NCI-H2171 (cell line): ENCODE results near the gene DAPL1.
"Not testable (repeated sequence)": the region's sequence is repeated elsewhere in the genome, so short reads cannot be mapped to it uniquely, and the experiment has no call there.

Experiments
- DNase-seq: peaks from one replicate; lab custom pipeline; 2025; lab: John Stamatoyannopoulos, UW

Gene DAPL1

GRCh38 chr2:158822193-158822592 lies 27.1 kb downstream of the DAPL1 start:
- no peak for DNase-seq

- DNase-seq, result no peak
These were observed 28.5 kb downstream of the DAPL1 start for GRCh38 chr2:158823486-158824237.

DNA sequence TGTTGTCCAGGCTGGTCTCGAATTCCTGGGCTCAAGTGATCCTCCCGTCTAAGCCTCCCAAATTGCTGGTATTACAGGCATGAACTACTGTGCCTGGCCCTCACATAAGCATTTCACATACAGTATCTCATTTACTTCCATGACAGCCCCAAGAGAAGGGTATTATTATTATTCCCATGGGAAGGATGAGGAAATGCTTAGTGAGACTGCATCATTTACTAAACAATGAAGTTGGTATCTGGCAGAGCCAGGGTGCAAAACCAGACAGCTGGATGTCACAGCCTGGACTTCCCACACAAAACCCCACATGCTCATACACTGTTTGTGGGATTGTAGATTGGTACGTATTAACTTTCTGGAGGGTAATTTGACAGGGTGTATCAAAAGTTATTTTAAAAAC lies 29.9 kb downstream of the DAPL1 start:
- no peak for DNase-seq

DNA sequence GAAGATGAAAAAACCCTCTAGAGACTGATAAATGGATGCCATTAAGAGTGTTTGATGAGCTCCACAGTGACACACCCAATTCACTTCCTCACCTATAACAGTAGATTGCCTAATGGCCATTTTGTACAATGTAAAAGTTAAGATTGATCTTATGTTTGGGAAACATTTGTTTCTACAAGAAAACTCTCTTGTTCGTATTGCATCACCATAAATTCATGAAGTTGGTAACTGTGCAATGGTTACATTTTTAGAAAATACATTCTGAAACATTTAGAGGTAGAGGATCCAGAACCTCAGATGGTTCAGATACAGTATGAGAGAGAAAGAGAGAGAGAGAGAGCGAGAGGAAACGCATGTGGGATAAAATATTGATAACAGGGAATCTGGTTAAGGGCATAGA lies 31.8 kb downstream of the DAPL1 start:
- no peak for DNase-seq

DNA sequence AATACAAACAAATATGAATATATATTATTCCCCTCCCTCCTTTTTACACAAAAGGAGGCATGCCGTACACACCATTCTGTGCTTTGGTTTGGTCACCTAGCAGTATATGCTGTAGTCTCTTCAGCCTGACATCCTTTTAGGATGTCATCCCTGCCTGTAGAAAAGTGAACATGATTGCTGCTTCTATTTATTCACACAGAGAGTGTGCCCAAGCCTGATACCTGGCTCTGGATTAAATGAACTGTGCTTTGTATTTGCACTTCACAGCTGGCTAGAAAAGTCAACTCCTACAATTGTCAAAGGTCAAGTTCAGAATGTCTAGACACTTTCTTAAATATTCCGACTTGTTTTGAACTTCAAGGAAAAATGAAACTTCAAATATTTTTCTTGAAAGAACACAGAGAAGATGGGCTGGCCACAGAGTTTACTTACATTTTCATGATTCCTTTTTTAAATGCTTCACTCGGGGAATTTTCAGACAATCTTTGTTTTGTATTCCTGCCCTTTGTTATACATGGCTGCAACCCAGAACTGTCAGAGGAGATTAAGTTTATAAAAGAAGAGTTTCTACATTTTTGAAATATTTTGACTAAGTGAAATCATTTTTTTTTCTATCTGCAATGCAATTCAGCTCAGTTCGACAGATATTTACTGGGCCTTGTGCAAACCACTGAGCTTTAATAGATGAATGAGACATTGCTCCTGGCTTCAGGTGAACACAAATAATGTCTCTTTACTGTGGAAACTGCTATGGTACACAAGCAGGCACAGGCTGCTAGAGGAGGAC lies 33.5 kb downstream of the DAPL1 start:
- DNase-seq, result no peak

DNA sequence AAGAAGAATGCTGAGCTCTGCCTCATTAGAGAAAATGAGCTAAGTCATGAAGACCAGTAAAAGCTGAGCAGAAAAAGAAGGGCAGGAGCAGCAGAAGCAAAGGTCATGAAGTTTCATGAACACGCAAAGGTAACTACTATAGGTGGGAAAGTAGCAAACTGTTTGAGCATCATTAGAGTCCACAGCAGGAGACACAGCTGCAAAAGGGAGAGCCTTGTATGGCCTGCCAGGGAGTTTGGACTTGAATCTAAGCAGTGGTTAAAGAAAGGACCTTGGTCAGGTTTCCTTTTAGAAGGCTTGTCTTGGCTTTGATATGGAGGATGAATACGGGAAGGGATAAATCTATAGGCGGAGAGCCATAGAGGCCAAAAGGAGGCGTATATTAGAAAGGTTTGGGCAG lies 34.0 kb downstream of the DAPL1 start:
- DNase-seq, result no peak

DNA sequence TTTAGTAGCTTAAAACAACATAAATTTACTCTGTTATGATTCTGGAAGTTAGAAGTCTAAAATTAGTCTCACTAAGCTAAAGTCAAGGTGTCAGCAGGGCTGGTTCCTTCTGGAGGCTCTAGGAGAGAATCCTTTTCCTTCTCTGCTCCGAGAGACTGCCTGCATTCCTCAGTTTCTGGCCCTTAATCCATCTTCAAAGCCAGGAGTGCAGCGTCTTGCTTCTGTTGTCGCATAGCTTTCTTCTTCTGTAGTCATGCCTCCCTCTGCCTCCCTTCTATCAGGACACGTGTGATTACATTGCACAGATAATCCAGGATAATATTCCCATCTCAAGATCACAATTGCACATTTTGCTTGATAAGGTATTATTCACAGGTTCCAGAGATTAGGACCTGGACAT lies 35.1 kb downstream of the DAPL1 start:
- DNase-seq, result no peak

DNA sequence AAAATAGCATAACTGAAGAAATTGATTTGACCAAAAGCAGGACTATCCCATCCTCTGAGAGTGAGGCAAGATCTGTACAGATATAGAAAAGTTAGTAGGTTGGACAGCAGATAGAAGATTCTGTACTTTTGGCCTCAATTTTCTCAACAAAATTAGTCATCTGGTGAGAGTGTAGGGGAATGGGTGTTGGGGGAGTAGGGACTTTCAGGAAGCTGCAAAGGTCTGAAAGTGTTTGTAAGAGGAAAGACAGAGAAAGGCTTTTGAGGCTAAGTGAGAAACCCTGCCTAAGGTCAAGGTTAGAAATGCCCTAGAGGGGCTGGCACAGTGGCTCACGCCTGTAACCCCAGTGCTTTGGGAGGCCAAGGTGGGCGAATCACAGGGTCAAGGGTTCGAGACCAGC lies 40.3 kb downstream of the DAPL1 start:
- no peak for DNase-seq

DNA sequence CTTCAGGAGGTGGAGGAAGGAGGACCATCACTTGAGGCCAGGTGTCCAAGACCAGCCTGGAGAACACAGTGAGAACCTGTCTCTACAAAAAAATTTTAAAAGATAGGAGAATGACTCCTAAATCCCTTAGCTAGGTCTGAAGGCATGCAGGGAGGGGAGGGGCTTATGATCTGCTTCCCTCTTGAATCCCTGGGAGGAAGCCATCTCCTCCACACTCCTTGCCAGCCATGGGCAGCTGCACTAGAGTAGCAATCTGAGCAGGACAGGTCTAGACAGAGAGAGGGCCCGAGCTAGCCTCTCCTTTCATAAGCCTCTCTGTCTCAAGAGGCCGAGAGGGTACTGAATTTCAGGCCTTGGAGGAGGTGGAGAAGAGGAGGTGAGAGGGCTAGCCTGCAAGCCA lies 42.5 kb downstream of the DAPL1 start:
- no peak for DNase-seq

DNA sequence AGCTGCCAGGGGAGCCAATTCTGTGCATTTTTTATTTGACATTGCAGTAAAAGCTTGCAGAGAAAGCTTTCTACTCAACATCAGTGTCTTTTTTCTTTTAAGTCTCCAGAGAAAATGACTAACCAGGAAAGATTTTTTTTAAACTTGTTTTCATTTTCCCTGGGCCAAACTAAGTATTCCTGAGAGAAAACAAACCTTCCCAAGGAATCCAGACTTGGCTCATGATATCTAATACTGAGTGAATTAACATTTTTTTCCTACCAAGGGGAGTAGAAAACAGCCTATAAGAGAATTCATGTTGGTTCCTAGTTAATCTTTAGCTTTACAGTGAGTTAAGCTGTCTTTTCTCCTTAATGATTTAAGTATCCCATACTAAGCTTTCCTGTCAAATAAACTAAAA lies 46.7 kb downstream of the DAPL1 start:
- no peak for DNase-seq

- DNase-seq, result no peak
These were observed 50.3 kb downstream of the DAPL1 start for GRCh38 chr2:158845444-158845843.

DNA sequence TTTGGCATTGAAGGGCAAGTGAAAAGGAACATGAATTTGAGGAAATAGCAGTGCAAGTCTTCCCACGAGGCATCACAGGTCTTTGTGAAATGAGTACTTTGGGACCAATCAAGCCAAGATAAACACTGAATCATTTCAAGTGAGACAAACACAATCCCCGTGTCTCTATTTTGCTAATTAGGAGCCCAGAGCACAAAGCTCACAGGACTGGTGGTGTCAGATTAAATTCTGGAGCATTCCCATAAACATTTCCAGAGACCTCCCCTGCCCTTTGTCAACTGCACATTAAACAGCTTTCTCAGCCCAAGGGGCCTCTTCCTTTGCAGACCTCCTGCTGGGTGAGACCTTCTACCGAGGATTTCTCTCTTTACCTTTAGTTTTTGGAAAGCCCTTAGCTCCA lies 50.7 kb downstream of the DAPL1 start:
- DNase-seq, result peak; percentile 17

DNA sequence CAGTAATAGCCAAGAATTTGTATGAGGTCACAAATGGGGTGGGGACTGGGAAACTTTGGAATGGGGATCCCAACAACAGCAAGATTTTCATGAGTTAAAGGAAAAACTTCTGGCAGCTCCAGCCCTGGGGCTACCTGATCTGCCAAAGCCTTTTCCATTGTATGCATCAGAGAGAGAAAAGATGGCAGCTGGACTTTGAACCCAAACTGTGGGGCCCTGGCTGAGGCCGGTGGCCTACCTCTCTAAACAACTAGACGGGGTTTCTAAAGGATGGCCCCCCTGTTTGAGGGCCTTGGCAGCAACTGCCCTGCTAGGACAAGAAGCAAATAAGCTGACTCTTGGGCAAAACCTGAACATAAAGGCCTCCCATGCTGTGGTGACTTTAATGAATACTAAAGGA lies 52.4 kb downstream of the DAPL1 start:
- DNase-seq, result not testable (repeated sequence)

GRCh38 chr2:158848031-158848970 lies 53.2 kb downstream of the DAPL1 start:
- not testable (repeated sequence) for DNase-seq

GRCh38 chr2:158860179-158860578 lies 65.1 kb downstream of the DAPL1 start:
- not testable (repeated sequence) for DNase-seq

GRCh38 chr2:158861626-158862025 lies 66.5 kb downstream of the DAPL1 start:
- DNase-seq, result not testable (repeated sequence)

GRCh38 chr2:158865469-158865868 lies 70.4 kb downstream of the DAPL1 start:
- not testable (repeated sequence) for DNase-seq
